HG03378 (cell line): ENCODE data around the gene CD28.
"Not testable (repeated sequence)": the region's sequence is repeated elsewhere in the genome, so short reads cannot be mapped to it uniquely, and the experiment has no call there.

Experiments used
- ATAC-seq: cut with Tn5 transposase; IDR thresholded peaks from one replicate; pipeline ENCODE4 v1.9.1; 2021; ENCODE audit warnings: mild to moderate bottlenecking, moderate library complexity; ENCODE audit not compliant: unreplicated experiment

The CD28 gene

DNA sequence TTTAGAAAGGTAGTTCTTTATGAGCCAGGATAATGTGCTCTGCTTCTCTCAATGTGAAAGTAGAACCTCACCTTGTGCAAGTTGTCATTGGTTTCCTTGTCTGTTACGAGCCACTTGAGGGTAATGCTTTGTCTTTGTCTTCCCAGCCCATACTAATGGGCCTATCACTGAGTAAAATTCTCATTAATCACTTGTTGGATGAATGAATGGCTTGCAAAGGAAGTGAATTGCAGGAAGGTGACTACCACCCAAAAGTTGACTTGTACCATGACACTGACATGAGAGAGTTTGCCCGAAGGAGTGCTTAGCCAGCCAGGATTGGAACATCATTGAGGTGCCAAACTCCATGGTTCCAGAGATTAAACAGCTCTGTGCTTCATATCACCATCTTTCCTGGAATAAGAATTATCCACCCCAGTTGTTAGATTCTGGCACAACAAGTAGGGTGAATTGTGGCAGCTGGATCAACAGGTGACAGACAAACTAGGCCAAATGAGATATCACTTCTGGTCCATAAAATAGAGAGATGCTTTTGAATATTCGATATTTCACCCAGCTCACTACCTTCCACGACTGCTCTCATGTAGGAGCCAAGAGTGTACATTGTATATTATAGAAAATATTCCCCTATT is 20.5 kb upstream of the CD28 start:
- ATAC-seq, result no peak

DNA sequence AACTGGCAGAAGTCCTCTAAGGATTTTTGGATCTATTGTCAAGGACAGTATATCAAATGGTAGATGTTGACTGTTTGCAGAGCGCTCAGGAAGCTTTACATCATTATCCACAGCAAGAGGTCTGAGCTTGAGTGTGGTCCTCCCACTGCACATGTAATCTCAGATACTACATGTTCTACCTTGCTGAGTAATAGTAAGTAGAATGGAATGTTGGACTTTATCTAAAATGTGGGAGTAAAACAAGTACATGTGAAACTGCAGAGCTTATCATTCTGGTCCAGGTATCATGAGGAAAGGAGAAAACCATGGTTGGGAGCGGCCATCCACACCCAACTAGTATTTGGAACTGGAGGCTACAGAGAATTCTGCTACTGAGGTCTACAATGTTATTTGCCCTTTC is 19.3 kb upstream of the CD28 start:
- no peak for ATAC-seq

DNA sequence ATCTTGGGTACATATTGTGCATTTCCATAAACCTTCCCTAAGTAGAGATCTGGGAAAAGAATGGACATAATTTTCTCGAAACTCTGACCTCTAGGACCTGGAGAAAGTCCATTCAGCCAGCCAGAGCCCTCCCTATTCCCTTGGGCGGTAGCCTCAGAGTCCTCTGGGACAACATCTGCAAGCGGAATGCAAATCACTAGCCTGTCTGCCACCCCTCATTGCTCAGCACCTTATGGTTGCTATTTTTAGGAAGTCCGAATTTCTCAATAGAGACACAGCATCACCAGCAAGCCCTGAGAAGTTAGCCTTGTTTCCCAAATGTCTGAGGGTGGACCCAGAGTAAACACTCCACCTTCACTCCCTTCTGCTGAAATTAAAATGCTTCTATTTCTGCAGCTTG is 17.6 kb upstream of the CD28 start:
- ATAC-seq, result peak; percentile 68

DNA sequence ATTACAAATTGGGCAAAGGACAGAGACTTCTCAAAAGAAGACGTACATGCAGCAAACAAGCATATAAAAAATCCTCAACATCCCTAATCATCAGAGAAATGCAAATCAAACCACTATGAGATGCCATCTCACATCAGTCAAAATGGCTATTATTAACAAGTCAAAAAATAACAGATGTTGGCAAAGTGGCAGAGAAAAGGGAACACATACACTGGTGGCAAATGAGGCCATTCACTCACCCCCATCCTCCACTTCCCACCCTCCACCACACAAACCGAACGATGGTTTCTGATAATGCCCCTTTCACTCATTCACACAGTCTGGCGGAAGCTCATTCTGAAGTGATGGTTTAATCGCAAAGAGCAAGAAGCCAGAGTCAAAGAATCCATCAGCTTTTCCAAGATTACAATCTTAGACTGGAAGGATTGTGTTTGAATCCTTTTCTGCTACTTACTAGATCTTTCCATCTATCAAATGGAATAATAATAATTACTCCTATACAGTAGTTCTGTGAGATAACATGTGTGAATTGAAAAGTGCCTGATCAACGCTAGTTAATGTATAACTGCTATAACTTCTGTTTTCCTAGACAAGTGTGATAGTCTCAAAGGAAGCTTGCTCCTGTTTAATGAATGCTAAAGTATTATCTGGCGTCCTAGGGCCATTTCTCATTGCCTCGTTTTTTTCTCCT is 16.9 kb upstream of the CD28 start:
- no peak for ATAC-seq

DNA sequence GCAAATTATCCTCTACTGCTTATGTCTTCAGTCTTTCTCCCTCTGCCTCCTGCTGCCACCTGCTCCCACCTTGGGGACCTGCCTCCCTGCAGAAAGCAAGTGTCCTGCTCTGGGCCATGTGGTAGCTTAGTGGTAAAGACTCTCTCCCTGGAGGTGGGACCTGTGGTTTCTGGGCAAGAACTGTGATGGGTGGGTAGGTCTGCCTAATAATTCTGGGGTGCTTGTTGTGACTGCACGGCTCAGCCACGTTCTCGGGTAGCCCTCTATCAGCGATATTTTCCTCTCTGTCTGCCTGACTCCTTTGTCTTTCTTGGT is 16.4 kb upstream of the CD28 start:
- ATAC-seq, result no peak

DNA sequence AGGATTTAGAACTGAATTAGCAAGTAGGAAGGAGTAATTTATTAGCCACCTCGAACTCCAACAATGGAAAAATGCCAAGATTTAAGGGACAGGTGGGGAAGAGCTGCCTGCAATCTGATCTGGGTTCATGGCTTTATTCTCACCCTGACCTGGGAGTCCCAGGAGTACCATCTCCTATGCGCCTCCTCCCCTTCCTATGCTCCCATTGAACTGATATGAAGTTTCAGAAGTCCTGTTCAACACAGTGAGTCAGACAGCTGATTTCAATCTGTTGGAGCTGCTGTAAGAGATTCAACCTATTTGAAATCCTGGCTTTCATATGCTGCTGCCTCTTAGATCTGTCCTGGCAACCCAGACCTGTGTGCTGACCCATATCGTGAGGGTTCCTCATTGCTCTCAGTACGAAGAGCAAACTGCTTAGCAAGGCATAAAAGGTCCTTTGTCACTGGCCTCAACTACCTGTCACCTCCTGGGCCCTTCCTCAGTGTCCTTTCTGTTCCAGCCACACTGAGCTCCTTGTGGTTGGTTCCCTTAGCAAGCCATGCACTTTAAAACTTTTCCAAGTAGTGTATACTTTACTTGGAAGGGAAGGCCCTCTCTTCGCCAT is 15.9 kb upstream of the CD28 start:
- no peak for ATAC-seq

DNA sequence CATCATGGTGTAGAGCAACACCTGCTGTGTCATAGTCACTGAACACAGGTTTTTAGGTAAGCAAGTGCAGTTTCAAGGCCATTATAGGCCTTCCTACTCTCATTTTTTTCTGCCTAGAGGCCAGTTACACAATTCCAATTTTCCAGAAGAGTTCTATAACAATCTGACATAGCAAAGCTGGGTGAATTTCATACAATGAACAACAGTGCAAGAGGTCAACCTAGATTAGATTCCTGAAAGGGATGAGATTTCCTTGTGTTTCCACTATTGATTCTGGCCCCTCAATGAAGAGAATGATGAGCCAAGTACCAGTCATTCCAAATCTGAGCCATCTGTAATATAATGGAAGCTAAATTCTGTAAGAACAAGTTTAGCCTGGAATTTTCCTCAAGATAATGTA is 15.3 kb upstream of the CD28 start:
- ATAC-seq, result no peak

DNA sequence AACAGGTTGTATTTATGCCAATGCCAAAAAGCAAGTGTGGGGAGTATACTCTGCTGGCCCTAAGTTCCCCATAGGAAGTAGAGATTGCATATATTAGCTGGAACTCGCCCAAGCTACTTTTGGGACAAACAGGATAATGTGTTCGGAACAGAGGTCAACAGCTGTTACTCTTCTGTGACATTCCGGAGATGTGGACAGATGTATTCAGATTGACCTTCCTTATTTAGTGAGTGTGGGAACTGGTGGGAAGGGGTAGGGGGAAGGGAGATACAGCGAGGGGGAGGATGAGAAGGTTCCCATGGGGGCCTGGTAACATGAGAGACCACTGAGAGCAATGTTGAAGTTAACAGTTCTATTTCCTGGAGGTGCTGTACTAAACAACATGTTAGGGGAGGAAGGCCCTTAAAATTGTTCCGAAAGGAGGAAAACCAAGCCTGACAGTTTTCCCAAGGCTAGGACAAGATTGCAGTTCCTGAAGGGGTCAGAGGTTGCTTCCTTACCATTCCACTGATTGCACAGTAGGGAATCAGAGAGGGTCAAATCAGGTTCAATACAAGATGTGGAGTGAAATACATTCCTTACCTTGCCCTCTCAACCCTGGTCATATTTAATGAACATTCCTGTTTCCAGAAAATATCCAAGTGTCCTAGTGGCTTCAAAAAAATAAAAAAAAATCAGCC is 14.3 kb upstream of the CD28 start:
- no peak for ATAC-seq

DNA sequence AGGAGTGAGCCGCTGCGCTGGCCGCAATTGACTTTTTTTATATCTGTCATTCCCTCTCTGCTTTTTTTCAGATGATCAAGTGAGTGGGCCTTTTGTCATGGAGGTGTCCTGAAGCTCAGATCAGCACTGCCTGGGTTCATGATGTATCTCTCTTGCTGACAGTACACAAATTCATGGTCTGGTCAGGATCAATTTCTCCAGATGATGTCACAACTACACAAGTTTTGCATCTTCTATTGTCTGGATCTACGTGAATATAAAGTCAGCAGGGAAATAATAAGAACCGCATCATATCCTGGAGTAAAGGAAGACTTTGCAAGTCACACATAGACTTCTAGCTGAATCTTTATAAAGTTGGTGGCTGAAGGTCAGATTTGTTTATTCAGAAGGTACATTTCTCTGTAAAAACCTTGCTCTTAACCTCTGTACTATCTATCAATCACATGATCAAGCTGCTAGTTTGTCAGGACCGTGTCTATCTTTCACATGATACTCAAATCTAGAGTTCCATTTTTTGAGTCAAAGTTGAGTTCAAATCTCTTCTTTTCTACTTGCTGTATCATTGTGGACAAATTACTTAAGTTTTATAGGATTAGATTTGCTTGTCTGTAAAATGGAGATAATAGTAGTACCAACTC is 13.1 kb upstream of the CD28 start:
- no peak for ATAC-seq

DNA sequence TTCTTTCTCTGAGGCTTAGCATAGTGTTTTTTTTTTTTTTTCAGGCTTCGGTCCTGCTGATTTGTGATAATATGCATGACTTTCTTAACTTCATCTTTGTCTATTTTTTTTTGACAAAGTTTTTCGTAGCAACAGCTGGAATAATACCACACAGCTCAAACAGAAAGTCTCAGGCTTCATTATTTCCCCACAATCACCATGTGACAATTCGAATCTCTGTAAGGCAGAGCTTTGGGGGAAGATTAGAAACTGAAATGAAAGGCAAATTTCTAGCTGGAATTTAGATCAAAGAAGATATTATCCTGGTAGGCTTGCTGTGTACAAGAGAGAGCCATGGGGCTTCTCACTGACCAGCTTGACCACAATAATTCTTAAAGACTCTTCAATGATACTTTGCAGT is 12.2 kb upstream of the CD28 start:
- ATAC-seq, result no peak

DNA sequence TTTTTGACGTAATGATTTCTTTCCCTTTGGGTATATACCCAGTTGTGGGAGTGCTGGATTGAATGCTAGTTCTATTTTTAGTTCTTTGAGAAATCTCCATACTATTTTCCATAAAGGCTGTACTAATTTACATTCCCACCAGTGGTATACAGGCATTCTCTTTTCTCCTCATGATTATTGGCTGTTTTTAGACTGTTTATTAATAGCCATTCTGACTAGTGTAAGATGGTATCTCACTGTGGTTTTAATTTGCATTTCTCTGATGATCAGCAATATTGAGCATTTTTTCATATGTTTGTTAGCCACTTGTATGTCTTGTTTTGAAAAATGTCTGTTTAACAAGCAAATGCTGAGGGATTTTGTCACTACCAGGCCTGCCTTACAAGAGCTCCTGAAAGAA is 9.2 kb upstream of the CD28 start:
- ATAC-seq, result no peak

DNA sequence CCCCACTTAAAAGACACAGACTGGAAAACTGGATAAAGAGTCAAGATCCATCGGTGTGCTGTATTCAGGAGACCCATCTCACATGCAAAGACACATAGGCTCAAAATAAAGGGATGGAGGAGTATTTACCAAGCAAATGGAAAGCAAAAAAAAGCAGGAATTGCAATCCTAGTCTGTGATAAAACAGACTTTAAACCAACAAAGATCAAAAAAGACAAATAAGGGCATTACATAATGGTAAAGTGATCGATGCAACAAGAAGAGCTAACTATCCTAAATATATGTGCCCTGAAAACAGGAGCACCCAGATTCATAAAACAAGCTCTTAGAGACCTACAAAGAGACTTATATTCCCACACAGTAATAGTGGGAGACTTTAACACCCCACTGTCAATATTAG is 8.7 kb upstream of the CD28 start:
- ATAC-seq, result not testable (repeated sequence)

DNA sequence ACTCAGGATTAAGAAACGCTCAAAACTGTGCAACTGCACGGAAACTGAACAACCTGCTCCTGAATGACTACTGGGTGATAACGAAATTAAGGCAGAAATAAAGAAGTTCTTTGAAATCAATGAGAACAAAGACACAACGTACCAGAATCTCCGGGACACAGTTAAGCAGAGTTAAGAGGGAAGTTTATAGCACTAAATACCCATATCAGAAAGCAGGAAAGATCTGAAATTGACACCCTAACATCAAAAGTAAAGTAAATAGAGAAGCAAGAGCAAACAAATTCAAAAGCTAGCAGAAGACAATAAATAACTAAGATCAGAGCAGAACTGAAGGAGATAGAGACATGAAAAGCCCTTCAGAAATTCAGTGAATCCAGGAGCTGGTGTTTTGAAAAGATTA is 8.0 kb upstream of the CD28 start:
- not testable (repeated sequence) for ATAC-seq

DNA sequence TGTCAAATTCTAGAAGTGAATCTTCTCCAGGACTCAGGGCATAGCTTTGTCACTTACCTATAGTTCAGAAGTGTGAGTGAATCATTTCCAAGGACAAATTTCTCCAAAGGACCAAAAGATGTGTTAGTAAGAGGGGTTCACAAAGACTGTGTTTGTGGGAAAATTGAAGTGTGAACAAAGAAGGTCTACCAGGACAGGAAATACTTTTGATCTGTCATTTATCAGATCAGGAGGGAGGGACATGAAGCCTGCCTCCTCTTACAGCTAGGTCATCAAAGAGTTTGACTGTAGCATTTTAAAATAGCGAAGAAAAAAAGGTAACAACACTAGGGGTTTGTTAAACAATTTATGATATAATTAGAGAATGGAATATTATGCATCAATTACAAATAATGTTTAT is 2.0 kb upstream of the CD28 start:
- no peak for ATAC-seq

DNA sequence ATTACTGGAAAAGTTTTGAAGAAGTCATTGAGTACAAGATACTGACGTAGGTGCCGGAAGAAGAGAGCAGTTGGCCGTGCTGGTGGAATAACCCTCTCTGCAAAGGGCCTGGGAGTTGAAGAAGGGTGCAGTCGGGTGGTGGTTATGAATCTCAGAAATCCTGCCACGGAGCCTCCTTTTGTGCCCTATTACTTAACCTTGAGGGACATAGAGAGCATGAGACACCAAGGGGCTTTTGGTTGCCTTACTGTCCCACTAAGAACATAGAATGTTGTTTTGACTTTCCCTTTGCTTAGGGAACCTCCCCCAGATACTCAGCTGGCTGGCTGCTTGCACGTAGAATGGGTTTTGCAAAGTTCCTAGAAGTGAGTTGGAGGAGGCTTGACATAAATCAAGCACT is 1.3 kb upstream of the CD28 start:
- no peak for ATAC-seq

DNA sequence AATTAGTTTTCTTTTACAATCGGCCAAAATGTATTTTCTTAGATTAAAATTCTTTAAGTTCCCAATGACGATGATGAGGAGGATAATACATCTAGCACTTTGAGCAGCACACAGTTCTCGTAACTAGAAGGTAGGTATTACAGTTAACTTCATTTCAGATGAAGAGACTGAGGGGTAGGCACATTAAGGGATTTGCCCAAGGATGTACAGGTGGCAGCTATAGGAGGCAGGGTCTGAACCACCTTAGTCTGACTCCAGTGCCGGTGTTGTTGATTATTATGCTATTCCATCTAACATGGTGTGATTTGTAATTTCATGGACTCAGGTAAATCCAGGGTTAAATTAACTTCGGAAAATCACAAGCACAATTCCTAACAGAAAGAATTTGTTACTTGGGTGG is 1.1 kb downstream of the CD28 start:
- no peak for ATAC-seq

DNA sequence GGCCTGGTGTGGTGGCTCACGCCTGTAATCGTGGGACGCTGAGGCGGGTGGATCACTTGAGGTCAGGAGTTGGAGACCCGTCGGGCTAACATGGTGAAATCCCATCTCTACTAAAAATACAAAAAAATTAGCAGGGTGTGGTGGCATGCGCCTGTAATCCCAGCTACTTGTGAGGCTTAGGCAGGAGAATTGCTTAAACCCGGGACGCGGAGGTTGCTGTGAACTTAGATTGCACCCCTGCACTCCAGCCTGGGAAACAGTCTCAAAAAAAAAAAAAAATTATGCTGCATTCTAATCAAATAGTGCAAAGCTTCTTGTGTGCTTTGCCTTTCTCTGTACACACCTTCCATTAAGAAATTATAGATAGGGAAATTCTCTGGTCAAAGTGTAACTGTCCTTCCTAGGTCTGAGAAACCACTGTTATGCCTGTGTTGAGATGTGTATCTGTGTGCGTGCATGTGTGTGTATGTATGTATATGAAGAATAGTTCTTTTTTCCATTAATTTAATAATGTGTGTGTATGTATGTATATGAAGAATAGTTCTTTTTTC is 2.5 kb downstream of the CD28 start:
- no peak for ATAC-seq

DNA sequence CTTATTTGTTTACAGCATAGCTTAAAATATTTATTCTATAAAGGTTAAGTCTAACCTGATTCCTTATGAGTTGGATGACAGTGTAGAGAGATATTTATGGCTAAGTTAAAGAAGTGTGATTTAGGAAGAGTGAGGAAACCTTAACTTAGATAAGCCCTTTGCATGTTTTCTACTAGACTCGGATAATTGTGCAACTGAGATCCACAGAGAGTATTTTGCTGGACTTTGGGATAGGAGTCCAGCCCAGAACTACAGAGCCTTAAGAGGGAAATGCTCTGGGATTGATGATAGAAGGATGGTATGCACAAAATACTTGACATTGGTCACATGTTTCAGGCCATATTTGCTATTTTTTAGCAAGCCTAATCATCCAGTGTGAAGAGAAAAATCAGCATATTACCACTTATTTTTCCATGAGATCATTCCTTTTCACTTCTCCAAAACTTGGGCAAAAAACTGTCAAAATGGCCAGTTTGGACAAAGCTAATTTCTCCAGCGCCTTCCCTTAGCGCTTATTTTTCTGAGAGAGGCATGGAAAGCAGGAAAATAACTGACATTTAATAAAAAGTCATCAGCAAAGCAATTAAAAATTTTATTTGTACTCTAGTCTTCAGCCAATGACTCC is 3.1 kb downstream of the CD28 start:
- no peak for ATAC-seq

DNA sequence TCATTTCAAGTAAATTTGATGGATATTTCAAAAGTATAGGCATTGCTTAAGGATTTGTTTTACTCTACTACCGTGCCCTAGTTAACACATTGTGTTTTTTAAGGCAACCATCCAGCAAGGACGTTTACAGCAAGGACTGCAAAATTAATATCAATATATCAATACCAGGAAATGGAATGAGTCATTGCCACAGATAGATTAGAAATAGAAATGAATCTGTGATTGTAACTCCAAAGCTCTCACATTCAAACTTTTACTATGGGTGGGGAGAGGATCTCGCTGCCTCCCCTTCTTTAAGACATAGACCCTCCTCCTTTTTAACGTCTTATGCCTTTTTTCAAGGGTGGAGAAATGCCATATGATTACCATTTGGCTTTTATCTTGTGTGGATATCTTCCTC is 3.8 kb downstream of the CD28 start:
- ATAC-seq, result no peak

DNA sequence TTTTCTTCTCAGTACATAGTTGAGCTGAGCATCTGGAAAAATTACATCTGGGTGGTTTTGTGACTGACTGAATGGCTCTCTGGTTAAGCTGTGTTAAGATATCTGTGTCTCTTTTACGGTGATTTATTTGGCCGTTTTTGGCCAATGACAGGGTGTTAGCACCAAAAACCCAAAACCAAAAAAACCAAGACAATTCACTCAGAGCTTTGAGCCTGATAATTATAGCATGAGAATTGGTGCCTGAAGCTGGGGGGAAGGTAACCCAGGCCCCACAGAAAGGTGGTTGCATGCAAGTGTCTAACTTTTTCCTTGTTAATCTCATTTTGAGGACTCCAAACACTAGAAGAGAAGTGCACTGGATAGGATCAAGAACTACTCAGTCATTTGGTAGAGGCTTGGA is 4.5 kb downstream of the CD28 start:
- no peak for ATAC-seq

DNA sequence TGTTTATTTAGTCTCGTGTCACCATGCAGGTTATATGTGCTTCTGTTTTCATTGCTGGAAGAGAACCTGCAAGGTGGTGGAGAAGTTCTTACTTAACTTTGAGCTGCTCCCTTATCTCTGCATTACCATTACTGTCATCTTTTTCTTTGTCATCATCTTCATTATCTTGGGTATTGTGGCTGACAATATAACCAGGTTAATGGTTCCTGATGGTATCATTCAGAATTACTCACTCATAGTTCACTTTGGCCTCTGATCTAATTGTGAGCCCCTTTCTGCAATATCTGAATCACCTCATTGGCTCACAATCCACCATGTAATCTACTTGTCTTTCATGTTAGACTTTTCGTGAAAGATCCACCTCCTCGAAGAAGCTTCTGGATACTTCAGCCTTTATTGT is 5.0 kb downstream of the CD28 start:
- ATAC-seq, result no peak
